Progenitor cell of endocrine pancreas (in vitro differentiated cells): ENCODE results near the gene PHF12. TPM values are rescaled to one million over a fixed set of nuclear protein-coding genes. Genes with fewer than 3 reads are reported as not detected.

Experiments used
- DNase-seq: peaks from one replicate; pipeline ENCODE4 v3.0.0; 2021; ENCODE audit warnings: low spot score; ENCODE audit not compliant: unreplicated experiment
- H3K27ac Mint-ChIP-seq: 2 replicates; pipeline ENCODE4 v1.8.0; 2021; ENCODE audit warnings: mild to moderate bottlenecking, moderate library complexity, mixed read lengths
- H3K27me3 Mint-ChIP-seq: 2 replicates; pipeline ENCODE4 v1.8.0; 2021; ENCODE audit warnings: mixed read lengths
- H3K36me3 Mint-ChIP-seq: 2 replicates; pipeline ENCODE4 v1.8.0; 2022; ENCODE audit warnings: mixed read lengths; ENCODE audit not compliant: insufficient read depth
- H3K4me1 Mint-ChIP-seq: 2 replicates; pipeline ENCODE4 v1.8.0; 2021; ENCODE audit warnings: low read depth, mixed read lengths
- H3K4me3 Mint-ChIP-seq: 2 replicates; pipeline ENCODE4 v1.8.0; 2021; ENCODE audit warnings: low read depth, mild to moderate bottlenecking, moderate library complexity, mixed read lengths
- H3K9me3 Mint-ChIP-seq: 2 replicates; pipeline ENCODE4 v1.8.0; 2021; ENCODE audit warnings: low read depth, mixed read lengths
- total RNA-seq: library from RNA; stranded (reverse); gene quantifications from 2 replicates; pipeline ENCODE4 v1.2.1, GENCODE V29; 2021
- TF ChIP-seq, protein P1 (sequence below): fragments of 200-600 bp; sonication (generic); IDR thresholded peaks from one replicate; pipeline ENCODE4 v1.5.0; 2021; ENCODE audit warnings: antibody characterized with exemption, mild to moderate bottlenecking; ENCODE audit not compliant: unreplicated experiment

Gene PHF12
- total RNA-seq, 1 donor from 2014 or later: 71.8 TPM

DNA sequence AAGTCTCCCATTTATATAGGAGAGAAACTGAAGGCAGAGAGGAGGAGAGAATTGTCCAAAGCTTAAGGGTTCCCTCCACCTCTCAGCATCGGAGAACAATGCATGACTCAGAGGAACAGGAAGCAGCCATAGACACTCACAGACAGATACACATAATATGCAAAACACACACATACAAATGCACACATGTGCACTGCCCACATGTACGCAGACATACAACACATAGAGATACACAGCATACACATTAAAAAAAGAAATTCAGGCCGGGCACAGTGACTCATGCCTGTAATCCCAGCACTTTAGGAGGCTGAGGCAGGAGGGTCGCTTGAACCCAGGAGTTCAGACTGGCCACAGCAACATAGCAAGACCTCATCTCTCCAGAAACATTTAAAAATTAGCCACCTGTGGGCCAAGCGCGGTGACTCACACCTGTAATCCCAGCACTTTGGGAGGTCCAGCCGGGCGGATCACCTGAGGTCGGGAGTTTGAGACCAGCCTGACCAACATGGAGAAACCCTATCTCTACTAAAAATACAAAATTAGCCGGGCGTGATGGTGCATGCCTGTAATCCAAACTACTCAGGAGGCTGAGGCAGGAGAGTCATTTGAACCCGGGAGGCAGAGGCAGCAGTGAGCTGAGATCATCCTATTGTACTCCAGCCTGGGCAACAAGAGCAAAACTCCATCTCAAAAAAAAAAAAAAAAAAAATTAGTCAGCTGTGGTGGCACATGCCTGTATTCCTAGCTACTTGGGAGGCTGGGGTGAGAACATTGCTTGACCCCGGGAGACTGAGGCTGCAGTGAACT lies 85.2 kb downstream of the PHF12 start:
- H3K27ac Mint-ChIP-seq: no peak overlapping the region

DNA sequence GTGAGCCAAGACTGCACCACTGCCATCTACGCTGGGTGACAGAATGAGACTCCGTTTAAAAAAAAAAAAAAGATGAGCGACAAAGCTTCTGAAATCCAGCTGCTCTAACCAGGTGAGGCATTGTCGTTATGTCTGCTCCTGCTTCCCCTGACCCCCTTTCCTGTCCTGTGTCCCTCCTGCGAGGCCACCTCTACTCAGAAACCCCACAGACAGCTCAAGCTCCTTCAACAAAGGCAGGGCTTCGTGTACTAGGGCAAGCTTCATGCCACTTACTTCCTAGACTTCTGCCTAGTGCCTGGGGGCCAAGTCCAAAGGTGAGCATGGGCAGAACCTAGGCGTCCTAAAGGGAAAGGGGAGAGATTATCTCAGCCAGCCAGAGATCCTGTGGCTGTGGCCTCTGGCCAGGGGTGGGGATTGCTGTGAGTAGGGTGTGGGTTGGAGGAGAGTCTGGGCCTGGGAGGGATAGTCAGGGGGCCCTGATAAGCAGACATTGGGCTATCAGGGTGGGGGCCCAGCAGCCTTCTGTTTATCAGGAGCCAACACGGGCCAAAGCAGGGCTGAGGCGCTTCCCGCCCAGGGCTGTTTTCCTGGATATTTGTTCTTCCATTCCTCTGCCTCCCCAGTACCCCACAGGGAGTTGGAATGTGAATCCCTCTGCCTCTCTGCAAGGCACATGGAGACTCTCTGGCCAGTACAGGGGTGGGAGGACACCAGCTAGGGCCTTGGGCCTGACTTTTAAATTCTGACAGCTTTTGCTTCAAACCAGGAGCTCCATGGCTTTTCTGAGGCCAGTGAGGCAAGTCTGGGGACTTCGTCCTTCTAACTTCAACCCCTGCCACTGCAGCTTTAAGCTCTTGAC lies 86.1 kb downstream of the PHF12 start:
- H3K4me1 Mint-ChIP-seq: peaks cover 6% of the 10 kb centered on the region
- DNase-seq: no peak
- H3K4me3 Mint-ChIP-seq: no peak overlapping the region
- TF ChIP-seq, protein P1, sequence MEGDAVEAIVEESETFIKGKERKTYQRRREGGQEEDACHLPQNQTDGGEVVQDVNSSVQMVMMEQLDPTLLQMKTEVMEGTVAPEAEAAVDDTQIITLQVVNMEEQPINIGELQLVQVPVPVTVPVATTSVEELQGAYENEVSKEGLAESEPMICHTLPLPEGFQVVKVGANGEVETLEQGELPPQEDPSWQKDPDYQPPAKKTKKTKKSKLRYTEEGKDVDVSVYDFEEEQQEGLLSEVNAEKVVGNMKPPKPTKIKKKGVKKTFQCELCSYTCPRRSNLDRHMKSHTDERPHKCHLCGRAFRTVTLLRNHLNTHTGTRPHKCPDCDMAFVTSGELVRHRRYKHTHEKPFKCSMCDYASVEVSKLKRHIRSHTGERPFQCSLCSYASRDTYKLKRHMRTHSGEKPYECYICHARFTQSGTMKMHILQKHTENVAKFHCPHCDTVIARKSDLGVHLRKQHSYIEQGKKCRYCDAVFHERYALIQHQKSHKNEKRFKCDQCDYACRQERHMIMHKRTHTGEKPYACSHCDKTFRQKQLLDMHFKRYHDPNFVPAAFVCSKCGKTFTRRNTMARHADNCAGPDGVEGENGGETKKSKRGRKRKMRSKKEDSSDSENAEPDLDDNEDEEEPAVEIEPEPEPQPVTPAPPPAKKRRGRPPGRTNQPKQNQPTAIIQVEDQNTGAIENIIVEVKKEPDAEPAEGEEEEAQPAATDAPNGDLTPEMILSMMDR: no peak
- H3K27ac Mint-ChIP-seq: peak overlapping the region; percentile 91
- H3K36me3 Mint-ChIP-seq: peaks cover 4% of the 10 kb centered on the region
- H3K27me3 Mint-ChIP-seq: no peaks in the 10 kb centered on the region
- H3K9me3 Mint-ChIP-seq: no peaks in the 10 kb centered on the region

More for the DNA sequence above, 85.2 kb downstream of the PHF12 start:
- H3K9me3 Mint-ChIP-seq: no peaks in the 10 kb centered on the region
- H3K36me3 Mint-ChIP-seq: peaks cover 2% of the 10 kb centered on the region
- no peak overlapping the region for H3K4me3 Mint-ChIP-seq
- DNase-seq: no peak
- peaks cover 6% of the 10 kb centered on the region for H3K4me1 Mint-ChIP-seq
- H3K27me3 Mint-ChIP-seq: no peaks in the 10 kb centered on the region
- TF ChIP-seq, protein P1: no peak

DNA sequence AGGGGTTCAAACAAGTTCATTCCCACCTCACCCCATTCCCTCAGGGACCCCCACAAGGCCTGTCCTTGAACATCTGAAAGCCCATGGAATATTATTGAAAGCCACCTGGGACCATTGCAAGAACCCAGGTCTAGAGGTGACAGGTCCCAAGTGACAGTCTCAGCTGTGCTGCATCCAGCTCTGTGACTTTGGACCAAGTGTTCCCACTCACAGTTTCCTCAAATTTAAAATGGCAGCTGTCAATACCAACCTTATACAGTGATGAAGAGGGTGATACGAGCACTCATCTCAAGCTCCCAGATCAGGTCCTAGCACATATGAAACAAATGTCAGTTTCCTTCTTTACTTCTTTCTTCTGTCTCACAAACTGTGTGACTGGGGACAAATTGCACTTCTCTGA lies 87.4 kb downstream of the PHF12 start:
- TF ChIP-seq, protein P1: no peak
- H3K27me3 Mint-ChIP-seq: no peaks in the 10 kb centered on the region
- H3K9me3 Mint-ChIP-seq: no peaks in the 10 kb centered on the region
- H3K27ac Mint-ChIP-seq: no peak overlapping the region
- H3K4me3 Mint-ChIP-seq: no peak overlapping the region
- DNase-seq: no peak
- H3K36me3 Mint-ChIP-seq: peaks cover 6% of the 10 kb centered on the region
- peaks cover 6% of the 10 kb centered on the region for H3K4me1 Mint-ChIP-seq

DNA sequence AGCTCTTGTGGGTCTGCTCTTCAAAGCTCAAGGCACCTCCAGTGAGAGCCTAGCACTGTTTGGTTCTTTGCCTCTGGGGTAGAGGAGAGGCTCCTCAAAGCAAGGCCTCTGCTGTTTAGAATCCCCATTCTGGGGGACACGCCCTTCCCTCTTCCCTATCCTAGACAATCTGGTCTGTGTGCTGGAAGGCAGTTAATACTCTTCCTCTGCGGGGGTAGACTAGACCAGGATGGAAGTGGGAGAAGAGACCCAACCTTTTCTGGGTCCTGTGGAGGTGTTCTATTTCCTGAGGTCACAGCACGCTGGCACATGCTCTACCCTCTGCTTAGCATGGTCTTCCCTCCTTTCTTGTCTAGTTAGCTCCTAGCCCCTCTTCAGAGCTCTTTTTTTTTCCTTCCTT lies 88.8 kb downstream of the PHF12 start:
- peaks cover 12% of the 10 kb centered on the region for H3K36me3 Mint-ChIP-seq
- DNase-seq: no peak
- no peak overlapping the region for H3K27ac Mint-ChIP-seq
- no peak overlapping the region for H3K4me3 Mint-ChIP-seq
- TF ChIP-seq, protein P1: no peak
- H3K4me1 Mint-ChIP-seq: peaks cover 6% of the 10 kb centered on the region
- H3K9me3 Mint-ChIP-seq: no peaks in the 10 kb centered on the region
- H3K27me3 Mint-ChIP-seq: no peaks in the 10 kb centered on the region

DNA sequence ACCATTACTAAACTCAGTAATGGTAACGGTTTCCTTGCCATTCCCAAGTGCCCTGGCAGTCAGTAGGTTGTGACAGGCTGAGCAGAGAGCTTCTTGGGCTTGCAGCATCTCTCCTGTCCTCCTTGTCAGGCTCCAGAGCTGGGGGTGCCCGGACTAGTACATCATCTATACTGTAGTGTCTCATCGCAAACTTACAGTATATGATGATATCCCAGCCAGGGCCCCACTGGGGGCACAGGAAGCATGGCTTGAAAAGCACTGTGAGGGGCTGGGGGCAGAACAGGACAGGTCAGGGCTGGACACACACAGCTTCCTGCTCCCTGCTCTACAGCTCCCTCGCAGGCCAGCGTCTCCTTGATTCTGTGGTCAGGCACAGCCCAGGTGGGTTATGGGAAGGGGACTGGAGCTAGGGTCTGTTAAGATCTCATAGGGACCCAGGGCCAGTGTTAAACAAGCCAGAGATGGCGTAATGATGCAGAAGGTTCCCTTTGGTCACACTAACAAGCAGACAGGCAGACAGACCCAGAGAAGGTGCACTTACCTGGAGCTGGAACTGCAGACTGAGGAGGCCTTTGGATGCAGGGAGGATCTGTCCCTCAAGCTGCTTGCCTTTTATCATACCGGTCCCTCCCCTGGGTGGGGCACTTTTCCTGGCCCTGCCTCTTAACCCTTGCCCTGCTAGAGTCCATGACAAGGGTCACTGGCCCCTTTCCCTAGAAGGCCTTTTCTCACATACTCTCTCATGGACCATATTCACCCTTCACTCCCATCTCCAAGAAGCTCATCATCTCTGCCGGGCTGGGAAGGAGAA lies 89.7 kb downstream of the PHF12 start:
- no peak overlapping the region for H3K27ac Mint-ChIP-seq
- no peak overlapping the region for H3K4me3 Mint-ChIP-seq
- no peaks in the 10 kb centered on the region for H3K9me3 Mint-ChIP-seq
- peaks cover 12% of the 10 kb centered on the region for H3K36me3 Mint-ChIP-seq
- H3K27me3 Mint-ChIP-seq: no peaks in the 10 kb centered on the region
- DNase-seq: no peak
- peaks cover 6% of the 10 kb centered on the region for H3K4me1 Mint-ChIP-seq
- TF ChIP-seq, protein P1: no peak
